ENCODE results near the gene SFSWAP.
"Not testable (repeated sequence)": the region's sequence is repeated elsewhere in the genome, so short reads cannot be mapped to it uniquely, and the experiment has no call there.

Gene SFSWAP

GRCh38 chr12:131736446-131737149 is 25.7 kb downstream of the SFSWAP start:
- no peak for DNase-seq (ENCODE audit: low spot score)

- peak; percentile 53 for DNase-seq (ENCODE audit: low spot score)
These were observed 26.4 kb downstream of the SFSWAP start for GRCh38 chr12:131737150-131737827.

DNA sequence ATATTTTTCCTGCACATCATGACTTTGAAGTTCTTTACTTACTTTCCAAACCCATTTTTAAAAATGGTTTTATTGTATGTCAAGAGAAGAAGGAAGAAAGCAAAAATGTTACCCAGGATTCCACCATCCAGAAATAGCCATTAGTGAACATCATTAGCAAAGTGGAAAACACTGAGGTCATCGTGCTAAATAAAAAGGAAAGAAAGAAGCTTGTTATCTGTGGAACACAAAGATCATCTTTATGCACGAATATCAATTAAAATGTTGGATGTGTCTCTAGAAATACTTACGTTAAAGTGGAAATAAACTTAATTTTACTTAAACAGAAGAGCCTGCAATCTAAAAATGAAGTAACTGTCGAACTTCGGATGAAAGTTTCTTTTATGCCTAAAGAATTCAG is 27.3 kb downstream of the SFSWAP start:
- no peak for DNase-seq (ENCODE audit: low spot score)

DNA sequence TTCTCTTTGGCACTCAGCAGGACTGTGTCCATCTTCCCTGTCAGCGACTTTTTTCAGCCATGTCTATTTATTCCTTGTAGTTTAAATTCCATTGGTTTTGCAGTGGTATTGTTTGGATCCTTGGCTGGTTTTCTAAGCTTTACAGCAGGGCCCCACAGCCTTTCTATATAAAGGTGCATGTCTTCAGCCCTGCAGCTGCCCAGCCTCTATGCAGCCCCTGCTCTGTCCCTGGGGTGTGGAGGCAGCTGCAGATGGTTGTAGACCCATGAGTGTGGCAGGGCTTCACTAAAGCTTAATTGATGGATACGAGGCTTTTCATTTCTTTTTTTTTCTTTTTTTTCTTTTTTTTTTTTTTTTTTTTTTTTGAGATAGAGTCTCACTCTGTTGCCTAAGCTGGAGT is 29.7 kb downstream of the SFSWAP start:
- DNase-seq (ENCODE audit: low spot score): no peak

DNA sequence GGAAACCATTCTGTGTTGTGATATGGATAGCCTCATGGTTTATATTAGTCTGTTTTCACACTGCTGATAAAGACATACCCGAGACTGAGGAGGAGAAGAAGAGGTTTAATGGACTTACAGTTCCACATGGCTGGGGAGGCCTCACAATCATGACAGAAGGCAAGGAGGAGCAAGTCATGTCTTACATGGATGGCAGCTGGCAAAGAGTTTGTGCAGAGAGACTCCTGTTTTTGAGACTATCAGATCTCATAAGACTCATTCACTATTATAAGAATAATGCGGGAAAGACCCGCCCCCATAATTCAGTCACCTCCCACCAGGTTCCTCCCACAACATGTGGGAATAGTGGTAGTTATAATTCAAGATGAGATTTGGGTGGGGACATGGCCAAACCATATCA is 31.9 kb downstream of the SFSWAP start:
- not testable (repeated sequence) for DNase-seq (ENCODE audit: low spot score)

GRCh38 chr12:131743410-131743809 is 32.5 kb downstream of the SFSWAP start:
- DNase-seq (ENCODE audit: low spot score): not testable (repeated sequence)

DNA sequence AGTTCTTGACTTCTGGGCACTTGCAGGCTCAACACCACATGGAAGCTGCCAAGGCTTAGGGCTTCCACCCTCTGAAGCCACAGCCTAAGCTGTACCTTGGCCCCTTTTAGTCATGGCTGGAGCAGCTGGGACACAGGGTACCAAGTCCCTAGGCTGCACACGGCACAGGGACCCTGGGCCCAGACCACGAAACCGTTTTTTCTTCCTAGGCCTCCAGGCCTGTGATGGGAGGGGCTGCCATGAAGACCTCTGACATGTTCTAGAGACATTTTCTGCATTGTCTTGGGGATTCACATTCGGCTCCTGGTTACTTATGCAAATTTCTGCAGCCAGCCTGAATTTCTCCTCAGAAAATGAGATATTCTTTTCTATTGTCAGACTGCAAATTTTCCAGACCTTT is 33.0 kb downstream of the SFSWAP start:
- DNase-seq (ENCODE audit: low spot score): not testable (repeated sequence)

DNA sequence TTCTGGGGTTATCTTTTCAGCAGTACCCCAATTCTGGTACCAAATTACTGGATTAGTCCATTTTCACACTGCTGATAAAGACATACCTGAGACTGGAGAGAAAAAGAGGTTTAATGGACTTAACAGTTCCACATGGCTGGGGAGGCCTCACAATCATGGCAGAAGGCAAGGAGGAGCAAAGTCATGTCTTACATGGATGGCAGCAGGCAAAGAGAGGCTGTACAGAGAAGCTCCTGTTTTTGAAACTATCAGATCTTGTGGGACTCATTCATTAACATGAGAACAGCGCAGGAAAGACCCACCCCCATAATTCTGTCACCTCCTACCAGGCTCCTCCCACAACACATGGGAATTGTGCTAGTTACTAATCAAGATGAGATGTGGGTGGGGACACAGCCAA is 33.8 kb downstream of the SFSWAP start:
- DNase-seq (ENCODE audit: low spot score): not testable (repeated sequence)

- DNase-seq (ENCODE audit: low spot score): no peak
These were observed 34.8 kb downstream of the SFSWAP start for GRCh38 chr12:131745706-131746105.

DNA sequence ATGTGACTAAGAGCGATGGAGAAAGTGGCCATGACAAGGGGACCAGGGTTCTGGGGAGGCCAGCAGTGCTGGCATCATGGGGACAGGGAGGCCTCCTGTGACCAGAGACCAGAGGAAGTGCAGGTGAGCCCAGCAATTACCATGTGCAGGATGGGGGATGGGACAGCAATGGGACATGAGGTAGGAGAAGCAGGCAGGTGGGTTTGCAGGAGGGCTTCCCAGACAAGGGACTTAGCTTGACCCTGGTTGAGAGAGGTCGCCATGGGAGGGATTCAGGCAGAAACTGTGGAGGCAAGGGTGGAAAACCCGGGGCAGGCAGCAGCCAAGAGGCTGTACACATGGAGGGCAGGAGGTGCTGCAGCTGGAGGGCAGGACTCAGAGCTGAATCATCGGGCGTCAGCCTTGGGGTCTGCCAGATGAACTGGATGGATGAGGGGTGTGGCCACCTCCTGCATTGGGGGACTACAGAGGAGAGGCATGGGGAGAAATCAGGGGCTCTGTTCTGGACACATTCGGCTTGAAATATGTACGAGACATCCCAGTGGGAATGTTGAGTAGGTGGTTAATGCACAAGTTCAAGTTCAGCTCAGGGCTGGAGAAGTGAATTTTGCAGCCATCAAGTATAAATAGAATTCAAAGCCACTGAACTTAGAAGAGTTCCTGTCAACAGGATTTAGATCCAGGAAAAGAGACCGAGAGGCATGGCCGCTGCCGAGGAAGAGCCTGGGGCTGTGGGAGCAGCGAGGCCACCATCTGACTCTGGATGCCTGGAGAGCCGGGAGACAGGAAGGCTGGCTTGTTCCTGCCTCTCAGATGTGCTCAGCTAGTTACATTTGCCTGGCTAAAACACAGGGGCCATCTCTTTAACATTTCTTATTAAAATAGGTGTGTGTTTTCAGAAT is 36.6 kb downstream of the SFSWAP start:
- no peak for DNase-seq (ENCODE audit: low spot score)

GRCh38 chr12:131749618-131750315 is 38.9 kb downstream of the SFSWAP start:
- no peak for DNase-seq (ENCODE audit: low spot score)

GRCh38 chr12:131751335-131751734 is 40.4 kb downstream of the SFSWAP start:
- no peak for DNase-seq (ENCODE audit: low spot score)

GRCh38 chr12:131752451-131752850 is 41.6 kb downstream of the SFSWAP start:
- no peak for DNase-seq (ENCODE audit: low spot score)

GRCh38 chr12:131753005-131753404 is 42.1 kb downstream of the SFSWAP start:
- DNase-seq (ENCODE audit: low spot score): no peak

GRCh38 chr12:131753757-131754156 is 42.9 kb downstream of the SFSWAP start:
- no peak for DNase-seq (ENCODE audit: low spot score)

DNA sequence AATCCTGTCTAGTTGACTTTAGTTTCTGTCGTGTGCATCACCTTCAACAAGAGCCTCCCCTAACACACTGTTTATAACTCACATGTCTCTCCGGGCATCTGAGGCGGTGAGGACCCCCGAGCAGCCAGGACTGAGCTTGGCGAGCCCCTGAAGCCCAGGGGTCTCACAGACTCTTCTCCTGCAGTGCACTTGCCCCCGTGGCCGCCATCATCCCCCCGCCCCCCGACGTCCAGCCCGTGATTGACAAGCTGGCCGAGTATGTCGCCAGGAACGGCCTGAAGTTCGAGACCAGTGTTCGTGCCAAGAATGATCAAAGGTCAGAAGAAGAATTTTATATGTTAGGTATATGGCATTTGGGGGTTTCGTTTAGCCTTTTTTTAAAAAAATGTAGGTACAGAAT is 43.3 kb downstream of the SFSWAP start:
- no peak for DNase-seq (ENCODE audit: low spot score)

DNA sequence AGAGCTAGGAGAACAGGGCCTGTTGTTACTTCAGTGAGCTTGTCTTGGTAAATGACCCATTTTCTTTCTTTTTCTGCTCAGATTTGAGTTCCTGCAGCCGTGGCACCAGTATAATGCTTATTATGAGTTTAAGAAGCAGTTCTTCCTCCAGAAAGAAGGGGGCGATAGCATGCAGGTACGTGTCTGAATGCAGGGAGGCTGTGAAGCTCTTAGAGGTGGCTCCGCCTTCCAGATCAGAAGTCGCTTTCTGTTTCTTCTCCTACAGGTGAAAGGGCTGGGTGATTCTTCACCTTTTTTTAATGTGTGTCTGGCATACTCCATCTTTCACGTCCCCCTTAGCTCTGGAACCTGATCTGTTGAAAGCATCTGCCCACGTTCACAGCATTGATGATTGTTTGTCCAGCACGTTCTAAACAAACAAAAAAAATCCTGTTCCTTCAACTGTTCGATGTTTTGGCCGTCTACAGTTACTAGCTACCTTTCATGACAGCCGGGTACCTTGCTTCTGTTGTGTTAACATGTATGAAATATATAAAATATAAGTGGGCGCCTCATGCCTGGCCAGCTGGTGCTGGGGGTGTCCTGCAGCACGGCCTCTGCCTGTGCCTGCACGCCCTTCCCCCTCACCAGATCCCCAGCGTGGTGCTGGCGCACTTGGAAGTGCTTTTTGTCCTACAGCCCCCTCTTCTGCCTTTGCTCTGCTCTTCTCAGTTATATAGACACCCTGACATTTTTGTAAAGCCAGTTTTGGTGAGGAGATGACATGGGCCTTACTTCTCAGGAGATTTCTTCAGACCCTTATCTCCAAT is 44.6 kb downstream of the SFSWAP start:
- peak; percentile 67 for DNase-seq (ENCODE audit: low spot score)

GRCh38 chr12:131756441-131756840 is 45.6 kb downstream of the SFSWAP start:
- DNase-seq (ENCODE audit: low spot score): no peak

DNA sequence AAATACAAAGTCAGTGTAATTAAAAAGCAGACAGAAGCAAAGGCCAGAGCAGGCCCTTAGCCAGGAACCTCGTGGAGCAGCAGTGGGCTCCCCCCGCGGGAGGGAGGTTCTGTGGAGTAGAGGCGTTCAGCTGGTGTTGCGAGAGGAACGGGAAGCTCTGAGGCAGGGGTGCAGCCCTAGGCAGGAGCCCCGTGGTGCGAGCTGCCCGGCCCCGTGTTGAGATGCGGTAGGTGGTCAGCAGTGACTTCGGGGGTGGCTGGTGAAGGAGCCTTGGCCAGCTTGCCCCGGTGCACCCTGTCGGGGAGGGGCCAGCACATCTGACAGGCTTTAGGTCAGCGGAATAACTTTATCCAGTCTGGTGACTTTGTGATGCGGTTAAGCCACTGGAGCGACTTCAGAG is 46.2 kb downstream of the SFSWAP start:
- no peak for DNase-seq (ENCODE audit: low spot score)

DNA sequence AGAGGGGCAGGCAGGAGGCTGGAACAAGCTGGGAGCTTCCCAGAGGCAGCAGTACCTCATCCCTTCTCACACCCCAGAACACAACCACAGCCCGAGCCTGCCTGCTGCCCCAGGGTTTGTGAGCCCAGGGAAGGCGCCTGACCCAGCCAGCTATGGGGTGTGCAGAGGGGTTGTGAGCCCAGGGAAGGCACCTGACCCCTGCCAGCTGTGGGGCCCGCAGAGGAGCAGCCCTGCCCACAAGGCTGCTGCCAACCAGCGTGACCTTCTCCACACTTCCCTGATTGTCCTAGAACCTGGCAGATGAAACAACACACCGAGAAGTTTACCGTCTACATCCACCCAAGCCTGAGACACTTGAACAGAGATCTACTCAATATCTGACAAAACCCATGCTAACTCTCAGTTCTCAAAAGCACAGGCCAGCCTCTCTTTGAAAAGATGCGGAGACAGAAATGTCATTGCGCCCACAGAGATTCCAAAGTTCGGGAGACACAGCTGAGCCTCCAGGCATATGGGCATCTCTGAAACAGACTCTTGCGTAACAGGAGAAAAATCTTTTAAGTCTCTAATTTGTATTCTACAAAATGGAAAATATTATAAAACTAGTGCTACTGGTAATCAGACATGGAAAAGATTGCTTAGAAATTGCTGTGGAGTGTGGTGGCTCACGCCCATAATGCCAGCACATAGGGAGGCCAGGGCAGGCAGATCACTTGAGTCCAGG is 47.3 kb downstream of the SFSWAP start:
- DNase-seq (ENCODE audit: low spot score): no peak

GRCh38 chr12:131759176-131759575 is 48.3 kb downstream of the SFSWAP start:
- DNase-seq (ENCODE audit: low spot score): no peak
